NB4 (cell line): ENCODE data around the gene TM9SF1.

Experiments
- DNase-seq: peaks from one replicate; pipeline ENCODE4 v3.0.0; 2010; ENCODE audit warnings: low read depth
- H3K4me3 ChIP-seq: one replicate; pipeline ENCODE4 v1.5.1; 2011; ENCODE audit warnings: mild to moderate bottlenecking, low read depth, low read length, moderate library complexity
- MAX ChIP-seq: IDR thresholded peaks from 2 replicates; pipeline ENCODE4 v1.6.1; 2011; ENCODE audit warnings: low read depth, low read length
- MYC ChIP-seq: IDR thresholded peaks from 2 replicates; pipeline ENCODE4 v1.6.1; 2011; ENCODE audit warnings: low read depth, low read length
- POLR2A ChIP-seq: IDR thresholded peaks from 2 replicates; pipeline ENCODE4 v1.6.1; 2011; ENCODE audit warnings: mild to moderate bottlenecking; ENCODE audit not compliant: insufficient read length; ENCODE audit errors: extremely low read depth
- TF ChIP-seq, protein P1 (sequence below): IDR thresholded peaks from one replicate; pipeline ENCODE4 v1.5.1; 2012; ENCODE audit warnings: low read depth, low read length

Gene TM9SF1

GRCh38 chr14:24151404-24152080 lies 43.7 kb downstream of the TM9SF1 start:
- TF ChIP-seq, protein P1, sequence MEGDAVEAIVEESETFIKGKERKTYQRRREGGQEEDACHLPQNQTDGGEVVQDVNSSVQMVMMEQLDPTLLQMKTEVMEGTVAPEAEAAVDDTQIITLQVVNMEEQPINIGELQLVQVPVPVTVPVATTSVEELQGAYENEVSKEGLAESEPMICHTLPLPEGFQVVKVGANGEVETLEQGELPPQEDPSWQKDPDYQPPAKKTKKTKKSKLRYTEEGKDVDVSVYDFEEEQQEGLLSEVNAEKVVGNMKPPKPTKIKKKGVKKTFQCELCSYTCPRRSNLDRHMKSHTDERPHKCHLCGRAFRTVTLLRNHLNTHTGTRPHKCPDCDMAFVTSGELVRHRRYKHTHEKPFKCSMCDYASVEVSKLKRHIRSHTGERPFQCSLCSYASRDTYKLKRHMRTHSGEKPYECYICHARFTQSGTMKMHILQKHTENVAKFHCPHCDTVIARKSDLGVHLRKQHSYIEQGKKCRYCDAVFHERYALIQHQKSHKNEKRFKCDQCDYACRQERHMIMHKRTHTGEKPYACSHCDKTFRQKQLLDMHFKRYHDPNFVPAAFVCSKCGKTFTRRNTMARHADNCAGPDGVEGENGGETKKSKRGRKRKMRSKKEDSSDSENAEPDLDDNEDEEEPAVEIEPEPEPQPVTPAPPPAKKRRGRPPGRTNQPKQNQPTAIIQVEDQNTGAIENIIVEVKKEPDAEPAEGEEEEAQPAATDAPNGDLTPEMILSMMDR = no peak
- TF ChIP-seq MYC (no peak), POLR2A (no peak), MAX (no peak)
- DNase-seq = no peak
- H3K4me3 ChIP-seq = no peak overlapping the region

DNA sequence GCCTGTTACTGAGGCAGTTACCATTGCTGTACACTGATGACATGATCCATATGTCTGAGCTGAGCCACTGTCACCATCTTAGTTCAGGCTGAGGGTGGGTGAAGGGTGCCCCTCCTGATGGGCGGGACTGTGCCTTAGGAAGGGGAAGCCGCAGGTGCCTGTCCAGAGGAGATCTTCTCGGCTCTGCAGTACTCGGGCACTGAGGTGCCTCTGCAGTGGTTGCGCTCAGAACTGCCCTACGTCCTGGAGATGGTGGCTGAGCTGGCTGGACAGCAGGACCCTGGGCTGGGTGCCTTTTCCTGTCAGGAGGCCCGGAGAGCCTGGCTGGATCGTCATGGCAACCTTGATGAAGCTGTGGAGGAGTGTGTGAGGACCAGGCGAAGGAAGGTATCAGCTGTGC lies 44.2 kb downstream of the TM9SF1 start:
- DNase-seq = no peak
- H3K4me3 ChIP-seq = no peak overlapping the region
- TF ChIP-seq POLR2A (no peak), MYC (no peak), MAX (no peak)
- TF ChIP-seq, protein P1 = no peak

DNA sequence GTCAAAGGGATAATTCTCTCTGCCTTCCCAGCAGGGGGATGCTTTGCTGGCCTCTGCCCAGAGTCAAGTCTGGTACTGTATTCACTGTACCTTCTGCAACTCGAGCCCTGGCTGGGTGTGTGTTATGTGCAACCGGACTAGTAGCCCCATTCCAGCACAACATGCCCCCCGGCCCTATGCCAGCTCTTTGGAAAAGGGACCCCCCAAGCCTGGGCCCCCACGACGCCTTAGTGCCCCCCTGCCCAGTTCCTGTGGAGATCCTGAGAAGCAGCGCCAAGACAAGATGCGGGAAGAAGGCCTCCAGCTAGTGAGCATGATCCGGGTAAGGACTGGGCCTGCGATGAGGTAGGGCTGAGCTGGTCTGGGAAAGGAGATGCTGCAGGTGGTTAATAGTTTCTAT lies 44.7 kb downstream of the TM9SF1 start:
- no peak for TF ChIP-seq MYC
- TF ChIP-seq, protein P1 = no peak
- no peak for TF ChIP-seq MAX
- TF ChIP-seq POLR2A = no peak

DNA sequence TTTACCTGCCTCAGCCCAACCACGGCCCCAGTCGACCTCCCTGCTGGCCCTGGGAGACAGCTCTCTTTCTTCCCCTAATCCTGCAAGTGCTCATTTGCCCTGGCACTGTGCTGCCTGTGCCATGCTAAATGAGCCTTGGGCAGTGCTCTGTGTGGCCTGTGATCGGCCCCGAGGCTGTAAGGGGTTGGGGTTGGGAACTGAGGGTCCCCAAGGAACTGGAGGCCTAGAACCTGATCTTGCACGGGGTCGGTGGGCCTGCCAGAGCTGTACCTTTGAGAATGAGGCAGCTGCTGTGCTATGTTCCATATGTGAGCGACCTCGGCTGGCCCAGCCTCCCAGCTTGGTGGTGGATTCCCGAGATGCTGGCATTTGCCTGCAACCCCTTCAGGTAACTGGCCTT lies 45.2 kb downstream of the TM9SF1 start:
- no peak overlapping the region for H3K4me3 ChIP-seq
- TF ChIP-seq MAX (no peak), POLR2A (no peak), MYC (no peak)
- TF ChIP-seq, protein P1 = no peak
- no peak for DNase-seq

More for the DNA sequence above, 44.7 kb downstream of the TM9SF1 start:
- no peak overlapping the region for H3K4me3 ChIP-seq
- no peak for DNase-seq

DNA sequence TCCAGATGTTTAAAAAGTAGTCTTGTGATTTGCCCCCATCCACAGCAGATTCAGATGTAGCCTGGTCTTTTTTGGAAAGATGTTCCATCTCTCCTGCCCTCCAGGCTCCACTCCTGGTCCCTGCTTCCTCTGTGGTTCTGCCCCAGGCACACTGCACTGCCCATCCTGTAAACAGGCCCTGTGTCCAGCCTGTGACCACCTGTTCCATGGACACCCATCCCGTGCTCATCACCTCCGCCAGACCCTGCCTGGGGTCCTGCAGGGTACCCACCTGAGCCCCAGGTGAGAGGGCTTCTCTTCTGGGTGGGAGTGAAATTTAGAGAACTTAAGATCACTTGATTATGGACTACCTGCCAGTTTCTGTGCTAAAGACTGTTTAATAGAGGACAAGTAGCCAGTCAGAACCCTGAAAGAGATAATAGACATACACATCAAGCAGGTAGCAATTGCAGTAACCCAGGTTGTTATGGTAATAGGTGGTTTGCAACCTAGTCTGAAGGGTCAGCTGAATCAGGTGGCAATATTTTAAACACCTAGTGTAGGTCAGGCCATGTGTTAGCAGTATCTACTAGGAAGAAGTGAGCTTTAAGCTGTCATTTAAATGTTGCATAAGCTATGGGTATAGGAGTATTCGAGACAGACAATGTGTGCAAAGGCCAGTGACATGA lies 45.8 kb downstream of the TM9SF1 start:
- DNase-seq = no peak
- H3K4me3 ChIP-seq = no peak overlapping the region
- TF ChIP-seq POLR2A = no peak
- TF ChIP-seq MYC = no peak
- TF ChIP-seq, protein P1 = no peak
- no peak for TF ChIP-seq MAX
